Keratinocyte (primary cell): ENCODE data around the gene MEP1A.
"Not testable (repeated sequence)": the region's sequence is repeated elsewhere in the genome, so short reads cannot be mapped to it uniquely, and the experiment has no call there.

Experiments used
- CTCF ChIP-seq, 3 experiments: IDR thresholded peaks in 1 of 3; conservative IDR thresholded peaks in 1 of 3; optimal IDR thresholded peaks in 1 of 3; 2 replicates in 2 of 3; 3 replicates in 1 of 3; pipeline versions ENCODE3 to v1.5.1; 2011; ENCODE audit warnings: low read length in 3 of 3, mild to moderate bottlenecking in 3 of 3, moderate library complexity in 2 of 3, control low read depth in 1 of 3, inconsistent platforms in 1 of 3; ENCODE audit not compliant: insufficient read depth in 2 of 3; ENCODE audit errors: extremely low read depth in 1 of 3
- EZH2 ChIP-seq: IDR thresholded peaks from one replicate; pipeline ENCODE4 v1.6.1; 2012; ENCODE audit warnings: inconsistent platforms, mild to moderate bottlenecking, low read length, moderate library complexity

DNA sequence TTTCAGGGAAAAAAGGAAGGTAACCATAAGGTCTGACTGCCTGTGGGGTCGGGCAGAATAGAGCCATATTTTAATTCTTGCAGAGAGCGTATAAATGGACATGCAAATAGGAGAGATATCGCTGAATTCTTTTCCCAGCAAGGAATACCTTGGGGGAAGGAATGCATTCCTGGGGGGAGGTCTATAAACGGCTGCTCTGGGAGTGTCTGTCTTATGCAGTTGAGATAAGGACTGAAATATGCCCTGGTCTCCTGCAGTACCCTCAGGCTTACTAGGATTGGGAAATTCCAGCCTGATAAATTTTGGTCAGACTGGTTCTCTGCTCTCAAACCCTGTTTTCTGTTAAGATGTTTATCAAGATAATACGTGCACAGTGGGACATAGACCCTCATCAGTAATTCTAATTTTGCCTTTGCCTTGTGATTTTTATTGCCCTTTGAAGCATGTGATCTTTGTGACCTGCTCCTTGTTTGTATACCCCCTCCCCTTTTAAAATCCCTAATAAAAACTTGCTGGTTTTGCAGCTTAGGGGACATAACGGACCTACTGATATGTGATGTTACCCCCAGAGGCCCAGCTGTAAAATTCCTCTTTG is 49.2 kb downstream of the MEP1A start:
- not testable (repeated sequence) for TF ChIP-seq CTCF (optimal IDR thresholded peaks at IDR 0.05 in 1 of 3, IDR thresholded peaks at IDR 0.05 in 1 of 3, conservative IDR thresholded peaks at IDR 0.05 in 1 of 3; ENCODE audit: extremely low read depth in 1 of 3, insufficient read depth in 2 of 3, low read length in 3 of 3); EZH2
